GM11168 (cell line): Measurements from ENCODE around the gene CNDP2.

Experiments used
- in situ Hi-C: fragments of 300-500 bp; cut with MboI; formaldehyde crosslinking; loops from one replicate; pipeline ENCODE4 v1.12.0; 2022; ENCODE audit warnings: low sequenced_read_pairs; ENCODE audit not compliant: unreplicated experiment

CNDP2 gene

GRCh38 chr18:74530584-74530862, 34.4 kb downstream of the CNDP2 start:
- in situ Hi-C loops = no loop called here

GRCh38 chr18:74531043-74531442, 34.9 kb downstream of the CNDP2 start:
- in situ Hi-C loops = no loop called here

GRCh38 chr18:74532511-74533025, 36.4 kb downstream of the CNDP2 start:
- in situ Hi-C loops = no loop called here

- in situ Hi-C loops = no loop called here
These were observed 37.5 kb downstream of the CNDP2 start for GRCh38 chr18:74533666-74534065.

- in situ Hi-C loops = no loop called here
These were observed 38.2 kb downstream of the CNDP2 start, which contains the start of gene CNDP1 for GRCh38 chr18:74534150-74534969. TSS of gene CNDP1 (plus strand) at chr18:74534500. CDS start at chr18:74534668, 168 bp downstream.

GRCh38 chr18:74534981-74535649, 39.0 kb downstream of the CNDP2 start:
- in situ Hi-C loops = no loop called here

- in situ Hi-C loops = no loop called here
These were observed 43.1 kb downstream of the CNDP2 start for GRCh38 chr18:74539289-74539688.

- in situ Hi-C loops = no loop called here
These were observed 44.7 kb downstream of the CNDP2 start for GRCh38 chr18:74540652-74541421.

- in situ Hi-C loops = no loop called here
These were observed 45.8 kb downstream of the CNDP2 start for GRCh38 chr18:74541703-74542555.

GRCh38 chr18:74544898-74545297, 48.7 kb downstream of the CNDP2 start:
- in situ Hi-C loops = no loop called here

- in situ Hi-C loops = no loop called here
These were observed 49.8 kb downstream of the CNDP2 start for GRCh38 chr18:74546007-74546406.

- in situ Hi-C loops = no loop called here
These were observed 50.8 kb downstream of the CNDP2 start for GRCh38 chr18:74546751-74547530.

- in situ Hi-C loops = no loop called here
These were observed 51.7 kb downstream of the CNDP2 start for GRCh38 chr18:74547860-74548259.

GRCh38 chr18:74549591-74550104, 53.5 kb downstream of the CNDP2 start:
- in situ Hi-C loops = loop anchor here (5.0 kb wide), 2 partner anchors 197 to 352 kb away; no protein-coding TSS in a partner anchor

- in situ Hi-C loops = loop anchor here (5.0 kb wide), 2 partner anchors 199 to 354 kb away; no protein-coding TSS in a partner anchor
These were observed 54.7 kb downstream of the CNDP2 start for GRCh38 chr18:74550886-74551285.

GRCh38 chr18:74551452-74551851, 55.3 kb downstream of the CNDP2 start:
- in situ Hi-C loops = loop anchor here (5.0 kb wide), 2 partner anchors 199 to 354 kb away; no protein-coding TSS in a partner anchor

GRCh38 chr18:74551936-74552555, 55.9 kb downstream of the CNDP2 start:
- in situ Hi-C loops = loop anchor here (5.0 kb wide), 2 partner anchors 200 to 355 kb away; no protein-coding TSS in a partner anchor

- in situ Hi-C loops = no loop called here
These were observed 60.0 kb downstream of the CNDP2 start for GRCh38 chr18:74556126-74556525.
